ENCODE measurements around the gene YEATS4. TPM values are rescaled to one million over a fixed set of nuclear protein-coding genes. Genes with fewer than 3 reads are reported as not detected.

Gene YEATS4
- total RNA-seq, 1 donor from 2014 or later = 17.0 TPM

GRCh38 chr12:69433653-69434052 is 74.1 kb downstream of the YEATS4 start:
- no peak for DNase-seq (ENCODE audit: low read depth)

- no peak for DNase-seq (ENCODE audit: low read depth)
Observed at GRCh38 chr12:69435644-69436043, 76.1 kb downstream of the YEATS4 start.

- DNase-seq (ENCODE audit: low read depth) = no peak
Observed at GRCh38 chr12:69437073-69437472, 77.5 kb downstream of the YEATS4 start.

GRCh38 chr12:69438539-69438938 is 79.0 kb downstream of the YEATS4 start:
- DNase-seq (ENCODE audit: low read depth) = no peak

- peak; percentile 84 for DNase-seq (ENCODE audit: low read depth)
Observed at GRCh38 chr12:69440016-69440415, 80.5 kb downstream of the YEATS4 start.

Other genes with a start within 250 kb of the YEATS4 start
- gene CPSF6, start 120.2 kb upstream of the YEATS4 start, total RNA-seq = 15.5 and 30.2 TPM in 2 replicates
- not detected in 2 replicates for gene LYZ, start 11.4 kb upstream of the YEATS4 start, total RNA-seq
- 47.9 and 73.7 TPM in 2 replicates for gene FRS2, start 110.6 kb downstream of the YEATS4 start, total RNA-seq
- 284 and 471 TPM in 2 replicates for gene CCT2, start 225.7 kb downstream of the YEATS4 start, total RNA-seq

Measured in renal cortical epithelial cell (primary cell).